GM12875 (cell line): ENCODE measurements around the gene GUK1.

Experiments used
- H3K4me3 ChIP-seq: one replicate; pipeline ENCODE4 v1.5.1; 2011; ENCODE audit warnings: low read depth, low read length, control low read depth
- CTCF ChIP-seq: IDR thresholded peaks from 2 replicates; pipeline ENCODE4 v1.5.1; 2011; ENCODE audit warnings: low read depth, mild to moderate bottlenecking, control low read depth, inconsistent platforms, low read length, moderate library complexity, borderline replicate concordance; ENCODE audit not compliant: insufficient read depth

The GUK1 gene

DNA sequence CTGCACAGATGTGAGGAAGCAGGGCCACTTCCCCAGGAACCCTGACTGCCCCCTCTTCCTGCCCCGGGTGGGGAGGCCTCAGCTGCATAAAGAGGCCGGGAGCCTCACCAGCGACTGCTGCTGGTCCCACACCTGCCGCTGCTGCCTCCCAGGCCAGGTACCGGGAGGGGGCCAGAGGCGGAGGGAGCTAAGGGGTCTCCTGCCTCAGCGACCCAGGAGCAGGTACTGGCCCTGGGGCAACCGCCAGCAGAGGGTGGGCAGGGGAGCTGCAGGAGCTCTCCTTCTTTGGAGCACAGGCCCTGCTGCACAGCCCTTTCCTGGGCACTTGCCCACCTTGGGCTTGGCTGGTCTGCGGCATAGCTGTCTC lies 16.4 kb downstream of the GUK1 start:
- TF ChIP-seq CTCF: no peak
- H3K4me3 ChIP-seq: no peak overlapping the region

GRCh38 chr1:228156941-228157728 lies 17.1 kb downstream of the GUK1 start:
- no peak overlapping the region for H3K4me3 ChIP-seq
- no peak for TF ChIP-seq CTCF

GRCh38 chr1:228157729-228158126 lies 17.6 kb downstream of the GUK1 start:
- TF ChIP-seq CTCF: no peak
- no peak overlapping the region for H3K4me3 ChIP-seq

- no peak for TF ChIP-seq CTCF
- H3K4me3 ChIP-seq: no peak overlapping the region
Observed at GRCh38 chr1:228158151-228159007, 18.3 kb downstream of the GUK1 start.

- no peak overlapping the region for H3K4me3 ChIP-seq
- no peak for TF ChIP-seq CTCF
Observed at GRCh38 chr1:228159008-228159665, 19.1 kb downstream of the GUK1 start.

- TF ChIP-seq CTCF: no peak
- no peak overlapping the region for H3K4me3 ChIP-seq
Observed at GRCh38 chr1:228160201-228160761, 20.2 kb downstream of the GUK1 start.
